HepG2 (cell line): ENCODE results near the gene GABBR2. TPM values are rescaled to one million over a fixed set of nuclear protein-coding genes. Genes with fewer than 3 reads are reported as not detected.
A peak's percentile ranks its signal among the peaks of the same experiment; 100 is the strongest.

Source experiments
- ATAC-seq: fragments of 200-7000 bp; cut with Tn5 transposase; 3 replicates; pipeline ENCODE4 v1.9.1; 2020; ENCODE audit warnings: mild to moderate bottlenecking, moderate library complexity
- BruUV-seq: library from RNA; stranded (reverse); fragments of 400-500 nt; replicated peaks from 2 replicates; lab custom pipeline; 2021; lab: Mats Ljungman, UMichigan
- CTCF ChIA-PET: fragments of 300-600 bp; formaldehyde crosslinking; extraction: SDS; loops from one replicate; lab custom pipeline; 2021; ENCODE audit warnings: low total read pairs, inconsistent platforms, low intra/inter-chr PET ratio; lab: Yijun Ruan, JAX
- POLR2A ChIA-PET: fragments of 350-600 bp; sonication (Branson Sonifier 250); formaldehyde crosslinking; loops from one replicate; lab custom pipeline; 2020; ENCODE audit warnings: antibody characterized with exemption, inconsistent platforms; lab: Yijun Ruan, JAX
- DNase-seq: peaks from one replicate; pipeline ENCODE4 v3.0.0-alpha.2; 2015; ENCODE audit warnings: low spot score
- FAIRE-seq: peaks from 3 replicates; lab custom pipeline; 2011; peaks lifted over from hg19 to GRCh38; lab: Jason Lieb, UNC
- H2AFZ ChIP-seq: one replicate; pipeline ENCODE4 v1.6.1; 2011; ENCODE audit warnings: low read length, inconsistent platforms
- H3K27ac ChIP-seq: fragments of 300-600 bp; 3 replicates; pipeline ENCODE4 v1.8.0; 2011; ENCODE audit warnings: mixed run types, mild to moderate bottlenecking, mixed read lengths, low read length, inconsistent platforms; ENCODE audit not compliant: insufficient read depth; ENCODE audit errors: extremely low read length
- H3K27me3 ChIP-seq, 2 experiments: fragments of 200-600 bp in 1 of 2; 2 replicates in 1 of 2; 3 replicates in 1 of 2; pipeline versions ENCODE4 v1.6.0 to v1.8.0; 2011; ENCODE audit warnings: low read length in 2 of 2, mild to moderate bottlenecking in 2 of 2, moderate library complexity in 2 of 2, inconsistent platforms in 1 of 2; ENCODE audit not compliant: insufficient read depth in 2 of 2, control insufficient read depth in 1 of 2
- H3K36me3 ChIP-seq, 2 experiments: fragments of 200-600 bp in 1 of 2; replicated peaks in 1 of 2; 2 replicates in 1 of 2; 3 replicates in 1 of 2; pipeline versions ENCODE4 v1.5.1 to v1.8.0; 2011; ENCODE audit warnings: low read length in 2 of 2, inconsistent platforms in 1 of 2; ENCODE audit not compliant: insufficient read depth in 2 of 2, control insufficient read depth in 1 of 2
- H3K4me1 ChIP-seq: 2 replicates; pipeline ENCODE4 v1.5.1; 2012; ENCODE audit warnings: low read length, inconsistent platforms; ENCODE audit not compliant: insufficient read depth
- H3K4me2 ChIP-seq: 2 replicates; pipeline ENCODE4 v1.6.0; 2011; ENCODE audit warnings: low read depth, low read length, inconsistent platforms
- H3K4me3 ChIP-seq, 3 experiments: fragments of 200-600 bp in 1 of 3; sonication (generic), shearing (Covaris generic) in 1 of 3; replicated peaks in 1 of 3; 2 replicates each; pipeline ENCODE4 v1.5.1; 2011 to 2016; ENCODE audit warnings: low read length in 3 of 3, inconsistent platforms in 2 of 3, low read depth in 2 of 3, mild to moderate bottlenecking in 2 of 3, control low read depth in 1 of 3, mixed read lengths in 1 of 3; ENCODE audit not compliant: insufficient read depth in 1 of 3
- H3K79me2 ChIP-seq: one replicate; pipeline ENCODE4 v1.6.1; 2011; ENCODE audit warnings: low read length, inconsistent platforms; ENCODE audit not compliant: insufficient read depth
- H3K9ac ChIP-seq: 2 replicates; pipeline ENCODE4 v1.6.0; 2011; ENCODE audit warnings: mild to moderate bottlenecking, low read depth, low read length, inconsistent platforms; ENCODE audit not compliant: insufficient read depth
- H3K9me3 ChIP-seq: 2 replicates; pipeline ENCODE4 v1.5.1; 2012; ENCODE audit warnings: mild to moderate bottlenecking, low read length
- H4K20me1 ChIP-seq: 2 replicates; pipeline ENCODE4 v1.6.0; 2011; ENCODE audit warnings: inconsistent platforms, mild to moderate bottlenecking, low read length, moderate library complexity; ENCODE audit not compliant: insufficient read depth
- GMEB1 ChIP-seq: sonication (generic); formaldehyde crosslinking; IDR thresholded peaks from 2 replicates; pipeline ENCODE4 v1.5.1; 2020; ENCODE audit warnings: missing genetic modification reagents, mild to moderate bottlenecking, borderline replicate concordance
- HIC2 ChIP-seq: sonication (generic); formaldehyde crosslinking; IDR thresholded peaks from 2 replicates; pipeline ENCODE4 v1.9.0; 2022; ENCODE audit warnings: low read depth, missing genetic modification reagents
- IKZF4 ChIP-seq: sonication (generic); formaldehyde crosslinking; IDR thresholded peaks from 2 replicates; pipeline ENCODE4 v1.5.1; 2020; ENCODE audit warnings: borderline replicate concordance, mild to moderate bottlenecking, low read depth, missing genetic modification reagents; ENCODE audit errors: not compliant biosample characterization
- MIER2 ChIP-seq: IDR thresholded peaks from 2 replicates; pipeline ENCODE4 v1.6.1; 2016; ENCODE audit warnings: missing biosample characterization, missing genetic modification reagents
- PAX8 ChIP-seq: sonication (generic); formaldehyde crosslinking; IDR thresholded peaks from 2 replicates; pipeline ENCODE4 v1.8.0; 2022; ENCODE audit warnings: mild to moderate bottlenecking, missing genetic modification reagents, borderline replicate concordance
- SOX6 ChIP-seq, 2 experiments: fragments of 450-650 bp in 1 of 2; sonication (generic) in 1 of 2; formaldehyde crosslinking in 1 of 2; IDR thresholded peaks; 2 replicates each; pipeline versions ENCODE4 v1.4.0 to v1.6.1; 2017 to 2020; ENCODE audit warnings: antibody characterized with exemption in 1 of 2, mild to moderate bottlenecking in 1 of 2, missing genetic modification reagents in 1 of 2
- ZBTB21 ChIP-seq: sonication (generic); formaldehyde crosslinking; IDR thresholded peaks from 2 replicates; pipeline ENCODE4 v1.4.0; 2020; ENCODE audit warnings: missing genetic modification reagents
- ZNF230 ChIP-seq: sonication (generic); formaldehyde crosslinking; IDR thresholded peaks from 2 replicates; pipeline ENCODE4 v1.4.0; 2020; ENCODE audit warnings: mild to moderate bottlenecking, missing genetic modification reagents
- ZNF280D ChIP-seq: sonication (generic); formaldehyde crosslinking; IDR thresholded peaks from 2 replicates; pipeline ENCODE4 v1.5.1; 2020; ENCODE audit warnings: mild to moderate bottlenecking, missing genetic modification reagents
- ZNF451 ChIP-seq: sonication (generic); formaldehyde crosslinking; IDR thresholded peaks from 2 replicates; pipeline ENCODE4 v1.5.0; 2020; ENCODE audit warnings: mild to moderate bottlenecking, missing genetic modification reagents
- ZNF619 ChIP-seq: sonication (generic); formaldehyde crosslinking; IDR thresholded peaks from 2 replicates; pipeline ENCODE4 v1.4.0; 2020; ENCODE audit warnings: mild to moderate bottlenecking, missing genetic modification reagents
- WGBS: methylation state at CpG from one replicate; pipeline ENCODE4 v1.1.6; 2017; ENCODE audit warnings: low lambda C conversion rate; 5-methylcytosine and 5-hydroxymethylcytosine counted together
- in situ Hi-C: cut with HindIII; loops from 2 replicates; pipeline ENCODE4 v1.10.0; 2017; ENCODE audit warnings: low pct_unique_long_range_greater_than_20kb; ENCODE audit not compliant: extremely low pct_ligation_motif_present
- intact Hi-C: fragments of 100-400 bp; cut with micrococcal nuclease; formaldehyde crosslinking; loops from one replicate; pipeline ENCODE4 v1.10.0; 2022; ENCODE audit not compliant: unreplicated experiment
- polyA plus RNA-seq, 8 experiments: library from polyadenylated mRNA; depleted of rRNA in 3 of 8; stranded (reverse) in 7 of 8; unstranded in 1 of 8; fragments of >200 nt; fragmentation: Illumina TruSeq in 4 of 8; extraction: Trizol in 4 of 8; gene quantifications; 2 replicates each; pipeline versions ENCODE4 v1.2.1 to v1.2.3, GENCODE V29; 2011 to 2016; ENCODE audit warnings: low read depth in 4 of 8, missing spikeins in 1 of 8, mixed read lengths in 1 of 8; ENCODE audit not compliant: insufficient read depth in 1 of 8
- total RNA-seq, 5 experiments: library from RNA; depleted of rRNA; stranded (reverse); fragments of >200 nt; fragmentation: Illumina TruSeq; extraction: Trizol; gene quantifications; 2 replicates each; pipeline ENCODE4 v1.2.3, GENCODE V29; 2016; ENCODE audit warnings: low read depth in 1 of 5
- TF ChIP-seq, protein P1 (sequence below): sonication (generic); formaldehyde crosslinking; IDR thresholded peaks from 2 replicates; pipeline ENCODE4 v1.8.1; 2023; ENCODE audit warnings: mild to moderate bottlenecking, missing genetic modification reagents
- TF ChIP-seq, protein P2 (sequence below): sonication (generic); formaldehyde crosslinking; IDR thresholded peaks from 2 replicates; pipeline ENCODE4 v1.8.1; 2022; ENCODE audit warnings: mild to moderate bottlenecking, missing genetic modification reagents

The GABBR2 gene
- total and polyA plus RNA-seq, 2 of the 13 experiments (the other 11 are each of a cell fraction or from before 2014, with no cell fraction given): 0.02 TPM; not detected in 1

DNA sequence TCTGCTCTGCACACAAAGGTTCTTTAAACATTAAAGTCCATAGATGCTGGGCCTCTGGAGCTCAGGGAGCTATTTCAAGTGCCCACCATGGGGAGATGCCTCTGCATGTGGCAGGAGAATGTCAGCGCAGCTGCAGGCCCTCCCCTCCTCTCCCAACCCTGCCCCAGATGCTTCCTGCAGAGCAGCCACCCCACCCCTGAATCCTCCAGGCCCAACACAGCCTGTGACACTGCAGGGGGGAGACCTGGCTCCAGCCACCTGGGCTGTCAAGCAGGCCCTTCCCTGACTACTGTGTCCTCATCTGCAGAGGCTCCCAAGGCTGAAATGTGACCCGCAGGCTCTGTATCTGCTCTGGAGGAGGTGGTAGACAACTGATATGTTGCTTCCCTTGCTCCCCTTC, 213.9 kb downstream of the GABBR2 start:
- Histone ChIP-seq H3K4me3 (no peak overlapping the region), H3K4me1 (peaks cover 19% of the 10 kb centered on the region), H3K9ac (no peak overlapping the region), H3K27me3 (no peaks in the 10 kb centered on the region; a peak in 1 of 5 replicates), H3K36me3 (no peaks in the 10 kb centered on the region), H4K20me1 (no peaks in the 10 kb centered on the region), H2AFZ (no peak overlapping the region)
- ChIA-PET POLR2A (no interaction called here), CTCF (no interaction called here)
- DNase-seq: no peak
- intact Hi-C loops: no loop called here
- TF ChIP-seq ZNF230 (CRISPR knock-in tag) (no peak), ZNF451 (CRISPR knock-in tag) (no peak), GMEB1 (CRISPR knock-in tag) (no peak), ZNF280D (CRISPR knock-in tag) (no peak), SOX6 (IDR thresholded peaks at IDR 0.05) (no peak), SOX6 (CRISPR knock-in tag; IDR thresholded peaks at IDR 0.05) (no peak), PAX8 (no peak), IKZF4 (no peak), ZNF619 (CRISPR knock-in tag) (no peak), ZBTB21 (CRISPR knock-in tag) (no peak), MIER2 (CRISPR knock-in tag) (no peak), HIC2 (CRISPR knock-in tag) (no peak)
- TF ChIP-seq, protein P1, sequence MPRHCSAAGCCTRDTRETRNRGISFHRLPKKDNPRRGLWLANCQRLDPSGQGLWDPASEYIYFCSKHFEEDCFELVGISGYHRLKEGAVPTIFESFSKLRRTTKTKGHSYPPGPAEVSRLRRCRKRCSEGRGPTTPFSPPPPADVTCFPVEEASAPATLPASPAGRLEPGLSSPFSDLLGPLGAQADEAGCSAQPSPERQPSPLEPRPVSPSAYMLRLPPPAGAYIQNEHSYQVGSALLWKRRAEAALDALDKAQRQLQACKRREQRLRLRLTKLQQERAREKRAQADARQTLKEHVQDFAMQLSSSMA: no peak
- TF ChIP-seq, protein P2, sequence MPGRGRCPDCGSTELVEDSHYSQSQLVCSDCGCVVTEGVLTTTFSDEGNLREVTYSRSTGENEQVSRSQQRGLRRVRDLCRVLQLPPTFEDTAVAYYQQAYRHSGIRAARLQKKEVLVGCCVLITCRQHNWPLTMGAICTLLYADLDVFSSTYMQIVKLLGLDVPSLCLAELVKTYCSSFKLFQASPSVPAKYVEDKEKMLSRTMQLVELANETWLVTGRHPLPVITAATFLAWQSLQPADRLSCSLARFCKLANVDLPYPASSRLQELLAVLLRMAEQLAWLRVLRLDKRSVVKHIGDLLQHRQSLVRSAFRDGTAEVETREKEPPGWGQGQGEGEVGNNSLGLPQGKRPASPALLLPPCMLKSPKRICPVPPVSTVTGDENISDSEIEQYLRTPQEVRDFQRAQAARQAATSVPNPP (CRISPR knock-in tag): no peak
- TF ChIP-seq, all 625 proteins: peak for 0
- Histone ChIP-seq H3K79me2 (no peaks in the 10 kb centered on the region), H3K27ac (no peak overlapping the region), H3K9me3 (no peaks in the 10 kb centered on the region), H3K4me2 (no peak overlapping the region)
- in situ Hi-C loops: no loop called here
- peak; percentile 37; the same call in 1 of the 3 replicates for ATAC-seq
- no peak for FAIRE-seq
- BruUV-seq: no TSS peak
- WGBS: 33% methylated on average over 2 of the region's 2 CpGs
